Fibroblast of skin of scalp (primary cell): ENCODE data around the gene TPI1.
"Not testable (repeated sequence)": the region's sequence is repeated elsewhere in the genome, so short reads cannot be mapped to it uniquely, and the experiment has no call there.

Experiments used
- DNase-seq: peaks from one replicate; pipeline ENCODE4 v3.0.0-alpha.2; 2013

The TPI1 gene

DNA sequence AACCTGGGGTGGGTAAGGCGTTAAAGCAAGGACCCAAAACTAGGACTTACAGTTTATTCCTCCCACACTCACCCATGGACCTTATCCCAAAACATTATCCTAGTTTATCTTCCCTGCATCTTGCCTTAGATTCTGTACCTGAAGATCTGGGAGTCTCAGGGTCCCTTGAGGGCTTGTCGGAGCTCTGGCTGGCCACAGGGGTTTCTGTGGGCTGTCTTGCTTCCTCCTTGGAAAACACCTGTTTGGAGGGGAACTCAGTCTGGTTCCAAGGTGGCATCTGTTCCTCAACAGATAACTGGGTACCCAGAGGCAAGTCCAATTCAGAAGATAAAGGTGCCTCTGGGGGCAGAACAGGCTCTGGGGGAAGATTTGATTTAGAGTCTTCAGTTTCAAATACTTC, 17.9 kb upstream of the TPI1 start:
- no peak for DNase-seq

GRCh38 chr12:6849976-6850560, 17.3 kb upstream of the TPI1 start:
- DNase-seq = no peak

- DNase-seq = no peak
Observed at GRCh38 chr12:6850796-6851152, 16.6 kb upstream of the TPI1 start.

GRCh38 chr12:6851153-6851920, 16.0 kb upstream of the TPI1 start, which contains the start of gene CDCA3:
TSS of gene CDCA3 (minus strand) at chr12:6851286. CDS start at chr12:6850952, 334 bp downstream.
- DNase-seq = peak; percentile 99

GRCh38 chr12:6851921-6852650, 15.2 kb upstream of the TPI1 start, which contains the start of gene USP5:
TSS of gene USP5 (plus strand) at chr12:6852150. CDS start at chr12:6852180, 30 bp downstream.
- DNase-seq = peak; percentile 100

DNA sequence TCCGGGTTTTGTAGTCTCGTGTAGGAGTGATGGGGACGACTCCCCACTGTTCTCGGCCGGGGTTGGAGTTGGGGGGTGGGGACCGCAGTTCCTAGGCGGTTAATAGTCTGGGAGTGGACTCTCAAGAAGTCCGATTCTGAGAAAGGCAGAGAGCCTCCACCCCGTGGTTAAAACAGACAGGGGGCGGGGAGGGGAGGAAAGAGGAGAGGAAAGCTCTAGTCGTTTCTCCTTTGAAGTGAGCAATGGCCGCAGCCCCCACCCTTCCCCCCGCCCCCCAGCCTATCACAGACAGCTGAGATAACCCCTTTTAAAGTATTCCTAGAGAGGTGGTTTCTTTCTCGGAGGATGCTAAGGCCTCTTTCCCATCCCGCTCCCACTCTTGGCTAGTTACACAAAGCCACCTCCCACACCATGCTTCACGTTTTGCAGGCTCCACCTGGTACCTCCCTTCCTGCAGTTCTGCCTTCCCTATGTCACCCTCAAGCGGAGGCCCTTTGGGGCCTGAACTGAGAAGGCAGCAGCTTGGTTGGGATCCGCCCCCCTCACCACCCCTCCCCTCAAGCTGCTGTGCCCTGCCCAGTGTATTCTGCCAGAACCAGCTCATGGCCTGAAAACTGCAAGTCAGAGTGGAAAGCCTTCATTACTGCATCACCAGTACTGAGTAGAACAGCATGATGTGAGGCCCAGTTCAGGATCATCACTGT, 14.5 kb upstream of the TPI1 start:
- peak; percentile 73 for DNase-seq

DNA sequence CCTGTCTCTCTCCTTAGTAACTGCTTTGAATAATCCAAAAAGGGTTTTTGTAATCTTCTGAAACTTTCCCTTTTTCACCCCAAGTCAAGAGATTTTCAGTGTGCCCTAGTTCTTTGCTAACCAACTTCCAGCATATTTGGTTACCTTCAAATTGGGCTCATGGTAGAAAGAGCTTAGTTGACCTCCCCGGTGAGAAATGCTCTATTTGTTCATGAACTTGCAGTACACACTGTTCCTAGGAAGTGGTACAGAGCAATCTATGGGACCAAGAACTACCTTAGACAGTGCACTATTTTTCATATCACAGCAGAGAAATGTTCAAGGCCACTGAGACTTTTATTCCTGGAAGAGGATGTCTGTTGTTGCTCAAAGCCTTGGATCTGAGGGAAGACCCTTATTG, 13.7 kb upstream of the TPI1 start:
- no peak for DNase-seq

GRCh38 chr12:6854036-6854435, 13.3 kb upstream of the TPI1 start:
- no peak for DNase-seq

GRCh38 chr12:6855322-6855721, 12.0 kb upstream of the TPI1 start:
- DNase-seq = no peak

GRCh38 chr12:6858799-6859198, 8.5 kb upstream of the TPI1 start:
- no peak for DNase-seq

- DNase-seq = no peak
Observed at GRCh38 chr12:6860116-6860515, 7.2 kb upstream of the TPI1 start.

- DNase-seq = no peak
Observed at GRCh38 chr12:6860942-6861341, 6.4 kb upstream of the TPI1 start.

DNA sequence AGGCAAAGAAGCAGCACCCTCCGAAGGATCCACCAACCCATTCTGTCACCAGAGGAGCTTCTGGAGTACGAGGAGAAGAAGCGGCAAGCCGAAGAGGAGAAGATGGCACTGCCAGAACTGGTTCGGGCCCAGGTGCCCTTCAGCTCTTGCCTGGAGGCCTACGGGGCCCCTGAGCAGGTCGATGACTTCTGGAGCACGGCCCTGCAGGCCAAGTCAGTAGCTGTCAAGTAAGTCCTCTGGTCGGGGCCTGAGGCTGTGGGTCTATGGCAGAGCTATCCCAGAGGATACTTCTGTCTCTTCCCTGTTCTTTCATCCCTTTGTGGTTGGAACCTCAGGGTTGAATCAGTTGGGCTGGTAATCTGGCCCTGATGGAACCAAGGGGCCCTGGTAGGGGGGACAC, 5.9 kb upstream of the TPI1 start:
- no peak for DNase-seq

- DNase-seq = no peak
Observed at GRCh38 chr12:6863033-6863432, 4.3 kb upstream of the TPI1 start.

DNA sequence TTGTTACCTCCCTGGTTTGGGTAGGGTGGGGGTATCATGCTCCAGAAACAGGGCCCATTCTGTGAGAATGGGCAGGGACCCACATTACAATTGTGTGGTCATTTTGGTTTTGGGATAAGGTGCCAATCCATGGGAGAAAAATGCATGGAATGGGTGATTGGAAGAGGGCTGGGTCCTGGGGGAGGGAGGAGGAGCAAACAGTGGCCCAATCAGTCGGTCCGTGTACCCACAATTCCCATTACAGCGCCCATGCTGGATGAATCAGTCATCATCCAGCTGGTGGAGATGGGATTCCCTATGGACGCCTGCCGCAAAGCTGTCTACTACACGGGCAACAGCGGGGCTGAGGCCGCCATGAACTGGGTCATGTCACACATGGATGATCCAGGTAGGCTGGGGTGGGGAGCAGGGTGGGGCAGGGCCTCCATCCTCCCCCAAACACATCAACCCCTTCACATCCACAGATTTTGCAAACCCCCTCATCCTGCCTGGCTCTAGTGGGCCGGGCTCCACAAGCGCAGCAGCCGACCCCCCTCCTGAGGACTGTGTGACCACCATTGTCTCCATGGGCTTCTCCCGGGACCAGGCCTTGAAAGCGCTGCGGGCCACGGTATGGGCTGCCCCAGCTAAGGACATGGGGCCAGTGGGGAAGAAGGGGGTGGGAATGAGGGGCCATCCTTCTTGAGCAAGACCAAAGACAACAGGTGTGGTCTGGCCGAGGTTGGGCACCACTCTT, 3.6 kb upstream of the TPI1 start:
- DNase-seq = peak; percentile 46

GRCh38 chr12:6865307-6865706, 2.0 kb upstream of the TPI1 start:
- DNase-seq = not testable (repeated sequence)

GRCh38 chr12:6866163-6866919, 990 bp upstream of the TPI1 start:
- no peak for DNase-seq

GRCh38 chr12:6866920-6867412, 365 bp upstream of the TPI1 start:
- no peak for DNase-seq

DNA sequence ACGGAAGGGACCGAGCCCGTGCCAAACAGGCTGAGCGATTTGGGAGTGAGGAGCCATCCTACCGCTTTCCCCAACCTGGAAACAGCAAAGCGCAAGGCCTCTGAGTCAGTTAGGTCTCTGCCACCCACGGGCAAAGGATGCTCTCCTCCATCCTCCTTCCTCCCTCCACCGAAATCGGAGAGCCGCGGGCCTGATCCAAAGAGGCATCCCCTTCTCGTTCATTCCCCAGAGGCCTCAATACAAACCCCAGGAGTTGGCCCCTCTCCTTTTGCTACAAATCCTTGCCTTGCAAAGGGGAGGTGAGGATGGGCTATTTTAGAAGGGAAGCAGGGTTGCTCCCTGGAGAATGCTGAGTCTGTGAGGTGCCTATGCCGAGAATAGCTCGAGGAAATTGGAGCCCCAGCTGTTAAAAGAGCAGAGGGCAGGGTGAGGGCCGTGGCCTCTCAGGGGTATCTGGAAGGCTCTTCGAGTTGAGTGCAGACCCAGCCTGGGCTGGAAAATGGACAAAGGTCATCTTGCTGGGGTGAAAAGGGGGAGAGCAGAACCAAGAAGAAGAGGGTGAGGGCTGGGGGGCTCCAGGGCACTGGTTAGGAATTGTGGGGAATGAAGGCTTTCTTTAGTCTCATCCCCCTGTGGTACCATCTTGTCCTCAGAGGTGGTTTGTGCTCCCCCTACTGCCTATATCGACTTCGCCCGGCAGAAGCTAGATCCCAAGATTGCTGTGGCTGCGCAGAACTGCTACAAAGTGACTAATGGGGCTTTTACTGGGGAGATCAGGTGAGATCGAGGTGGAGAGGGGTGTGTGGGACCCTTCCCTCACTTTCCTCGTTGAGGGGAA, 1.1 kb downstream of the TPI1 start:
- peak; percentile 44 for DNase-seq
